GM18870 (cell line): ENCODE results near the gene GINS3.
"Not testable (repeated sequence)": the region's sequence is repeated elsewhere in the genome, so short reads cannot be mapped to it uniquely, and the experiment has no call there.

ENCODE experiments used
- ATAC-seq: cut with Tn5 transposase; IDR thresholded peaks from one replicate; pipeline ENCODE4 v1.9.1; 2021; ENCODE audit warnings: moderate library complexity; ENCODE audit not compliant: unreplicated experiment

The GINS3 gene

DNA sequence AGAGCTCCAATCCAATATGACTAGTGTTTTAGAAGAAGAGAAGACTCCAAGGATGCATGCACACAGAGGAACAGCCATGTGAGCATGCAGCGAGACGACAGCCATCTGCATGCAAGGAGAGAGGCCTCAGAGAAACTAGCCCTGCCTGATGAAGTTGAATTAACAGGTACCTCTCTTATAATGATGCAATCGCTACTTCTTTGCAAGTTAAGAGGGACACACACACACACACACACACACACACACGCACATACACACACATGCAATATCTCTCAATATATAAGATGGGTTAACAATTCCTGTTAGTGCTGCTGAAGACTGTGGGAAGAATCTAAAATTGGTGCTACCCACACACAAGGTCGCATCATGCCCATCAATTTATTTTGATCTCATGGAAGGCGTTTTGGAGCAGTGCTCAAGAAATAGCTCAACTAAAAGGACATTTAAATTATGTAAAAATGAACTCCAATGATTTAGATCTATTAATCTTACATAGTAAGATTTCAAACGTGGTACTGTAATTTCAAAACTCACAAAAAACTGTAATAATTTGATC lies 7.0 kb upstream of the GINS3 start:
- no peak for ATAC-seq

DNA sequence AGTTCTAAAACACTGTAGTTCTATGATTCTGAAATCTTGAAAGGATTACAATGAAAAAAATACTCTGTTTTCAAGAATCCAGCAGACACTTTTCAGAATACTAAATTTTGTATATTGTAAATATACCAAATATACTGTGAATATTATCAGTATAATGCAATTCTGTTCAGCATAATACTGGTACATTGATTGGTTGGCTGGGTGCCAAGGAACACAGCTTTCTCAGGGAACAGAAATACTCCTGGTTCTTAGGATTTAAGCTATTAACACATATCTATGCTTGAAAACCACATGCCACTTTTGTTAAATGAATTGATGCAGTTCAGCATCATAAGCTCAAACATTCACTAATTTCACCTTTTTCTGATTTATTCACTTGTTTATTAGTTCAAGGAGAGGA lies 2.5 kb upstream of the GINS3 start:
- no peak for ATAC-seq

DNA sequence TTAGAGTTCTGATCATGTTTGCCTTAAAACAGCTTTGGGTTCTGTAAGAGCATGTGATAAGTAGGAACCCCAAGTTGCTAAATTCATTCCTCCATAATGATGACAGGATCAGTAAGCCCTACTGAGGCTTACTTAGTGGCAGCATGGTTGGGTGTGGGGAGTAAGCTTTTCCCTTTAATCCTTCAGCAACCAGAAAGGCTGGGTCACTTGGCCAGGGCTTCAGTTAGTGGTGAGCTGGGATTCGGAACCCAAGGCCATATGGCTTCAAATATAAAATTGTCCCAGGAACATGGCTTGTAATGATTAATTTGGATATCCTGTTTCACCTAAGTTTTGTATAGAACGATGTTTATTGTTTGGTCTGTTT lies 850 bp downstream of the GINS3 start:
- ATAC-seq: peak; percentile 20

DNA sequence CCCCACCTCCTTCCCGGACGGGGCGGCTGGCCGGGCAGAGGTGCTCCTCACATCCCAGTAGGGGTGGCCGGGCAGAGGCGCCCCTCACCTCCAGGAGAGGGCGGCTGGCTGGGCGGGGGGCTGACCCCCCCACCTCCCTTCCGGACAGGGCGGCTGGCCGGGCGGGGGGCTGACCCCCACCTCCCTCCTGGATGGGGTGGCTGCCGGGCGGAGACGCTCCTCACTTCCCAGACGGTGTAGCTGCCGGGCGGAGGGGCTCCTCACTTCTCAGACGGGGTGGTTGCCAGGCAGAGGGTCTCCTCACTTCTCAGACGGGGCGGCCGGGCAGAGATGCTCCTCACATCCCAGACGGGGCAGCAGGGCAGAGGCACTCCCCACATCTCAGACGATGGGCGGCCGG lies 4.6 kb downstream of the GINS3 start:
- not testable (repeated sequence) for ATAC-seq

DNA sequence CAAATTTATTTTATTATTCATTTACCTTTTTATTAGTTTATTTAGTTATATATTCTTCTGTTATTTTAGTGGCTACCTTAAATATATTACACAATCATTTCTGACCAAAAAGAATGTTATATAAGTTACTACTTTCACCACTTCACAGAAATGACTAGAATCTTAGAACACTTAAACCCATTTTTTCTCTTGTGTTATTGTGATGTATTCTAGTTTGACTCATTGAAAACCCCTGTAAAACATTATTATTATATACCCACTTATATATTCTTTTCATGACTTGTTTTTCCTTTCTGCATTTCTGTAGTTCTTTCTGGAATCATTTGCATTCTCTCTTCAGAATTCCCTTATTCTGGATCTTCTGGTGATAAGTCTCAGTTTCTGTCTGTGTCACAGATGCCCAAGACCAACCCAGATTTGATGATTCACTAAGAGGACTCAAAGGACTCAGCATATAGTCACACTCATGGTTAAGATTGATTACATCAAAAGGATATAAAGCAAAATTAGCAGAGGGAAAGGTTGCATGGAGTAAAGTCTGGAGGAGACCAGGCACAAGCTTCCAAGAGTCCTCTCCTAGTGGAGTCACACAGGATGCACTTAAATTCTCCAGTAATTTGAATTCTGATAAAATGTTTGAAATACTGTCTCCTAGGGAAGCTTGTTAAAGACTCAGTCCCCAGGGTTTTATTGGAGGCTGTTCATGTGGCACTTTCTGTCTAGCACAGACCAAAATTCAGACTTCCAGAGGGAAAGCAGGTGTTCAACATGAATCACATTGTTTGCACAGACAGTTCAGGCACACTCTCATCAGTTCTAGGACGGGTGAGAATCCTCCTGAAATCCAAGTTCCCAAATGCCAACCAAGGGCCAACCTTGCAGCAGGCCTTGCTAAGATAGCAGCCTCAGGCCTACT lies 7.7 kb downstream of the GINS3 start:
- ATAC-seq: no peak

DNA sequence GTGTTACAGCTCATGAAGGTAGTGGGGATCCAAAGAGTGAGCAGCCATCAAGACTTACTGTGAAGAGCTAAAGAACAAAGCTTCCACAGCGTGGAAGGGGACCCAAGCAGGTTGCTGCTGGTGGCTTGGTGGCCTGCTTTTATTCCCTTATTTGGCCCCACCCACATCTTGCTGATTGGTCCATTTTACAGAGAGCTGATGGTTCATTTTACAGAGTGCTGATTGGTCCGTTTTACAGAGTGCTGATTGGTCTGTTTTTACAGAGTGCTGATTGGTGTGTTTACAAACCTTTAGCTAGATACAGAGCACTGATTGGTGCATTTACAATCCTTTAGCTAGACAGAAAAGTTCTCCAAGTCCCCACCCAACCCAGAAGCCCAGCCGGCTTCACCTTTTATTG lies 9.0 kb downstream of the GINS3 start:
- not testable (repeated sequence) for ATAC-seq

DNA sequence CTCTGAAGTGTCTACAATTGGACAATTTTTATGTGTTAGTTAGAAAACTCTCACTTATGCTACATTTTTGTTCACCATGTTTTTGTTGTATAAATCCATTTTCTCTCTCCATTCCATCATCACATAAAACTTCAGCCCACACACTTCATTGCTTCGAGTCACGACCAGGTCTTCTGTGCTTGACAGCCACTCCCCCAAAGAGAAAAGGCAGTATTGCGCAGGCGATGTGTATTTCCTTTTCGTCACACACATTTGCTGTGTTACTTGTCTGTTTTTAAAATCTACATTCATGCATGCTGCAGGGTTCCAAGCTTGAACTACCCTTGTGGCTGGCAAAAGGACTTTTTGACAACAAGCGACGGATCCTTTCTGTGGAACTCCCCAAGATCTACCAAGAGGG lies 10.5 kb downstream of the GINS3 start:
- ATAC-seq: no peak

DNA sequence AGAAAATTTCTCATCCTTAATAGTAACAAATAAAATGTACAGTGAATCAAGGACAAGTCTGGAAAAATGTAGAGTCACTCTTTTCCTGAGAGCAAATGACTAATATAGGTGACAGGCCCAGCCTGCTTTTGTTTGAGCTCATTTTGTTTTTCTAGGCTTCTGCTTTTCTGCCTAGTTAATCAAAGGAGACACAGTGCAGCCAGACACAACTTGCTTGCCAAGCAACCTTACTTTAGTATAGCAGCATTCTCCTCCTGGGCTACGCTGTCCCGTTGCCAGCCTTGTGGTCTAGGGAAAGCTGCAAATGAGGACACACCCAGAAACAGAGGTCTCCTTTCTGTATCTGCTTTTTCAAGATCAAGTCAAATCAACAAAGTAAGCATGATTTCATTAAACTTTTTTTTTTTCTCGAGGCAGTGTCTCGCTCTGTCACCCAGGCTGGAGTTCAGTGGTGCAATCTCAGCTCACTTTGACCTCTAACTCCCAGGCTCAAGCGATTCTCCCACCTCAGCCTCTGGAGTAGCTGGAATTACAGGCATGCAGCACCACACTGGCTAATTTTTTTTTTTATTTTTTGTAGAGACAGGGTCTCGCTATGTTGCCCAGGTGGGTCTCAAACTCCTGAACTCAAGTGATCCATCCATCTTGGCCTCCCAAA lies 17.2 kb downstream of the GINS3 start:
- no peak for ATAC-seq

DNA sequence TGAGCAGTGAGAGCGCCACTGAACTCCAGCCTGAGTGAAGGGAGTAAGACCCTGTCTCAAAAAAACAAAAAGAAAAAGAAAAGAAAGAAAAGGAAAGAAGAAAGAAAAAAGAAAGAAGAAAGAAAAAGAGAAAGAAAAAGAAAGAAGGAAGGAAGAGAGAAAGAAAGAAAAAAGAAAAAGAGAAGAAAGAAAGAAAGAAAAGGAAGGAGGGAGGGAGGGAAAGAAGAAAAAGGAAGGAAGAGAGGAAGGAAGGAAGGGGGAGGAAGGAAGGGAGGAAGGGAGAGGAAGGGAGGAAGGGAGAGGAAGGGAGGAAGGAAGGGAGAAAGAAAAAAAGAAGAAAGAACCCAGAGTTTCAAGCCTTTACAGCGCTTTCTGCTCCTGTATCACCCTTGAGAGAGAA lies 19.1 kb downstream of the GINS3 start:
- no peak for ATAC-seq

DNA sequence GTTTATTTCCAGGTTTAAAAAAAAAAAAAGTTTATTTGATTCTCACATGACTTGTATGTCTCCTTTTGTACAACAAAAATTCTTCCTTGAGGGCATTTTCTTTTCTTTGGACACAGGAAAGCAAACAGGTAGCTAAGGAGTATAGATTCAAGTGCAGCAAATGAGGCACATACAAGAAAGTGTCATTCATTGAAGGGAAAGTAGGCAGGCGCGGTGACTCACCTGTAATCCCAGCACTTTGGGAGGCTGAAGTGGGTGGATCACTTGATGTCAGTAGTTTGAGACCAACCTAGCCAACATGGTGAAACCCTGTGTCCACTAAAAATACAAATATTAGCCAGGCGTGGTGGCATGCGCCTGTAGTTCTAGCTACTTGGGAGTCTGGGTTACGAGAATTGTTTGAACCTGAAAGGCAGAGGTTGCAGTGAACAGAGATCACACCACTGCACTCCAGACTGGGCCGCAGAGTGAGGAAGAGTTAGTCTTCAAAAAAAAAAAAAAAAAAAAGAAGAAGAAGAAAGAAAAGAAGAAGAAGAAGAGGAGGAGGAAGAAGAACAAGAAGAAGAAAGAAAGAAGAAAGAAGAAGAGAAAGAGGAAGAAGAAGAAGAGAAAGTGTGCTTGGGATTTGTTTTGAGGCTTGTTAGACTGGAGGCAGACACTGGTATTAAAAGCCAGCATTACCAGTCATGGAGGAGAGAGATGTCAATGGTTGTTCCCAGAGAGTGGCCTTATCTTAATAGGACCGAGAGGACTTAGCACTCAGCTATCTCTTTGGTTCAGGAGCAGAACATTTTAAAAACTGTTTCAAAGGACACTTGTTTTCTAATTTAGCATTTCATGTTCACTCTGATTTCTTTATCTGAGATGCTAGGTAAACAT lies 19.7 kb downstream of the GINS3 start:
- no peak for ATAC-seq

DNA sequence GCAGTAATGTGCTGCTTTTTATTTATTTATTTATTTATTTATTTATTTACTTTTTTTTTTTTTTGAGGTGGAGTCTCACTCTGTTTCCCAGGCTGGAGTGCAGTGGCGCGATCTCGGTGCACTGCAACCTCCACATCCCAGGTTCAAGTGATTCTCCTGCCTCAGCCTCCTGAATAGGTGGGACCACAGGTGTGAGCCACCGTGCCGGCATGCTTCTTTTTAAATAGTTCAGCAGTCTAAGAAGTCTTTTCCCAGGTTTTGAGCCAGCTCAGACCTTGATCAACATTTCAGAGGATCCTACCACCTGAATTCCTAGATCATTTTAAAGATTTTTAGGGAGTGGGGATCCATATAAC lies 20.3 kb downstream of the GINS3 start:
- not testable (repeated sequence) for ATAC-seq

DNA sequence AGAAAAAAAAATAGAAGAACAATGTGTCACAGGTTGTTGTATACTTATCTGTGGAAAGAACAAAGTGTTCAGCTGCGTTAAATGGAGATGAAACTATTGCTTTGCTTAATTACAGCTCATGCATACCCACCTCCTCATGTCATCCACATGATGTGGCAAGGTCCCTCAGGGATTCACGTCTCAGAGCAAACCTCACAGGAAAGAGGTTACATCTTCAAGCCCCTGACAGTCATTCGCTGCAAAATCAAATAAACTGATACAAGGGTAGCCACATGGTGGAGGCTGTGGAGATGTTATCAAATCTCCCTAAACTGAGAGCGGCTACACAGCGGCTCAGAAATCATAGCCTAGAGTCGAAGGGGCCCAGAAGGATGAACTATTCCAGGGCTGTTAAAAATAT lies 21.1 kb downstream of the GINS3 start:
- no peak for ATAC-seq

DNA sequence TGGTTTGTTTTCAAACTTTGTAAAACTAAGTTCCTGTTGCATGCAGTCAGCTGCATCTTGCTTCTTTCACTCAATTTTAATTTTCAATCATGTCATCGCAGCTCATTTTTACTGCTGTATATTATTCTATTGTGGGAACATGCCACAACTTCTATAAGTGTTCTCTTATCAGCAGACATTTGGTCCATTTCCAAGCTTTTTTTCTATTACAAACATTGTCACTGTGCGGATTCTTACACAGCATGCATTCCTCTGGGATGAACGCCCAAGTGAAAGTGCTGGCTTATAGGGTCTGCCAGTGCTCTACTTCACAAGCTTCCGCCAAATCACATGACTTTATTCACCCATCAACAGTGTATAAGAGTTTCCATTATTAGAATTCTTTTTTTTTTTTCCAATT lies 22.7 kb downstream of the GINS3 start:
- no peak for ATAC-seq

DNA sequence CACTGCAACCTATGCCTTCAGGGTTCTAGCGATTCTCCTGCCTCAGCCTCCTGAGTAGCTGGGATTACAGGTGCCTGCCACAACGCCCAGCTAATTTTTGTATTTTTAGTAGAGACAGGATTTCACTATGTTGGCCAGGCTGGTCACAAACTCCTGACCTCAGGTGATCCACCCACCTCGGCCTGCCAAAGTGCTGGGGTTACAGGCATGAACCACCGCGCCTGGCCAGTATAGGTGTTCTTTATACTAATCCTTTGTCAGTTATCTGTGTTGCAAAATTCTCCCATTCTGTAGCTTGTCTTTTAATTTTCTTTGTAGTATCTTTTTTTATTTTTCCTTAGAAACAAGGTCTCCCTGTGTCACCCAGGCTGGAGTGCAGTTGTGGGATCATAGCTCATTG lies 23.7 kb downstream of the GINS3 start:
- ATAC-seq: not testable (repeated sequence)

DNA sequence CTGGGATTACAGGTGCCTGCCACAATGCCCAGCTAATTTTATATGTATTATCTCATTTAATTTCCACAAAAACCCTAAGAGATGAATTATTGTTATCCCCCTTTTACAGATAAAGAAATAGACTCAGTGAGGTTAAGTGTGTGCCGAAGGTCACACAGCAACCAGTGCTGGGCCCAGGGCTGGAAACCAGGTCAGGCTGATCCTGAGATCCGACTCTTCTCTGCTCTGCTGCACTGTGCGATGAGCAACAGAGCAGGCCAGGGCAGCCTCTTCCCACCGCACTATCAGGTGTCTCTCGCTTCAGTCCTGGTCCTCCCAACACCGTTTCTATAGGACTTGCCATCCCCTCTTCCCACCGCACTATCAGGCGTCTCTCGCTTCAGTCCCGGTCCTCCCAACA lies 24.8 kb downstream of the GINS3 start:
- ATAC-seq: no peak

DNA sequence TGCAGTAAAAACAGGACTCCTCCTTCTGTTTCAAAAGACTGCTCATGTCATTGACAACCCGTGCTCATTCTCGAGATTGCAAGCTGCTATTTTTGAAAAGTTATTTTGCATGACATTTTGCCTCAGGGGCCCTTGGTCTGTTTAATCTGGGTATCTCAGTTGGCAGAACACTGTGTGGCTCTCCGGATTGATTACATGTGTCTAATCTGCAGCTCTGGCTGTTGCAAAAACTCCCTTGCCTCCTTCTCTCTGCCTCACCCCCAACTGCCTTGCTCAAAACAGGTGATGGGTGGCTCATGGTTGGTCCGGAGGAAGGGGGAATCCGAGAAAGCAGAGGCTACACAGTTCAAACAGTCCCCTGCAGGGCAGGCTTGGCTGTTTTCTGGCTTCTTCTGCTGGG lies 25.3 kb downstream of the GINS3 start:
- ATAC-seq: peak; percentile 49

DNA sequence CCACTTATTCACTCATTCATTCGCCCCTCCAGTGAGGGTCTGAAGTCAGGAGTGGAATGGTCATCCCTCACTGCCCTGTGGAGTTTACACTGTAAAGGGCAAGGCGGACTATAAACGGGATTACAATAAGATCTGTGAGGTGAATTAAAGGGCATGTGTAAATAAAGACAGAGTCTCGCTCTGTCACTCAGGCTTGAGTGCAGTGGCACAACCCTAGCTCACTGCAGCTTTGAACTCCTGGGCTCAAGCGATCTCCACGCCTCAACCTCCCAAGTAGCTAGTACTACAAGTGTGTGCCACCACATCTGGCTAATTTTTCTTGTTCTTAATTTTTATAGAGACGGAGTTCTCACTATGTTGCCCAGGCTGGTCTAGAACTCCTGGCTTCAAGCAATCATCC lies 25.8 kb downstream of the GINS3 start:
- ATAC-seq: no peak

DNA sequence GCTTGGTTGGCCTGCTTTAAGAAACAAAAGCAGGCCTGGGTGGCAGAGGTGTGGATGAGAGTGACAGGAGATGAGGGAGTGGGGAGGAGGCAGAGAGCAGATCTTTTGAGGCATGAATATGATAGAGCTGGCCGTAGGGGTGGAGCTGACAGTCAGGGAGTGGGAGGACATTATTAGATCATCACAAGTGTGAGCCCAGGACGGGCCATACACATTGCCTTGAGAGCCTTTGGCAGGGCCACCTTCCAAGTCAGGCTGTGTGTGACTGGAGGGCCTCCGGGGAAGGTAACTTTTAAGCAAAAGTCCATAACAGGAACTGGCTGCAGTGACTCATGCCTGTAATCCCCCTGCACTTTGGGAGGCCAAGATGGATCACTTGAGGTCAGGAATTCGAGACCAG lies 26.3 kb downstream of the GINS3 start:
- no peak for ATAC-seq

DNA sequence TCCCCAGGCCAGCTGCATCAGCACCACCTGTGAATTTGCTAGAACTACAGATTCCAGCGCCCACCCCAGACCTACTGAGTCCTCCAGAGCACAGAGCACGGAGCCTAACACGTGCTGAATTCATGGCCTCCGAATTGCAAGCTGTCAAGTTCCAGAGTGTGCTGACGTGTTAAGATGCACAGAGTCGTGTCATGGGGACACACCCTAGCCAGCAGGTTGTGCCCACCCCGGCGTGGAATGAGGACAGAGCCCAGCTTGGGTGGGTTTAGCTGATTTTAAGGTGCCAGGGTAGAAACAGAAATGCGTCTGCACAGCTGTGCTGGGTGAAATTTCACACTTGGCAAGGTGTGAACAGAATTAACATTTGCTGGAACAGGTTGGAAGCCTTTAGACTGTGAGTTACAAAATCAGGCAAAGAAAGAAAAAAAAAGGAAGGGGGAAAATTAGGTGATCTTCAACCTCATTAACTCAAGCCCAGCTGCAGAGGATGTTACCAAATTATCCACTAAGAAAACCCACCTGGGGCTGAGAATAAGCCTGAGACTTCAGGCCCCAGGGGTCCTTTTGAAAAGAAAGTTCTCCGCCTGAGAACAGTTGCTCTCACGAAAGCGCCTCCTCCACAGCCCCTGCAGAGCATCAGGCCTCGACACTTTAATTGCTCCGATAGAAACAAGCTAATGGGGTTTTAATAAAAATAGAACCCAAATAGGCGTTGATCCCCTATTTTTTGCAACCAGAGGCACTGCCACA lies 27.1 kb downstream of the GINS3 start:
- ATAC-seq: no peak

DNA sequence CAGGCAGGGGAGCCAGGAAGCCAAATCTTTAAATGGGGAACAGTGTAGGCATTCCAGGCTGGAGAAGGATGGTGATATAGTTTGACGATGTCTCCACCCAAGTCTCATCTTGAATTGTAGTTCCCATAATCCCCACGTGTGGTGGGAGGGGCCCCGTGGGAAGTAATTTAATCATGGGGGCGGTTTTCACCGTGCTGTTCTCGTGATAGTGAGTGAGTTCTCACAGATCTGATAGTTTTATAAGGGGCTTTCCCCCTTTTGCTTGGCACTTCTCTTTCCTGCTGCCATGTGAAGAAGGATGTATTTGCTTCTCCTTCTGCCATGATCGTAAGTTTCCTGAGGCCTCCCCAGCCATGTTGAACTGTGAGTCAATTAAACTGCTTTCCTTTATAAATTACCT lies 28.8 kb downstream of the GINS3 start:
- no peak for ATAC-seq

DNA sequence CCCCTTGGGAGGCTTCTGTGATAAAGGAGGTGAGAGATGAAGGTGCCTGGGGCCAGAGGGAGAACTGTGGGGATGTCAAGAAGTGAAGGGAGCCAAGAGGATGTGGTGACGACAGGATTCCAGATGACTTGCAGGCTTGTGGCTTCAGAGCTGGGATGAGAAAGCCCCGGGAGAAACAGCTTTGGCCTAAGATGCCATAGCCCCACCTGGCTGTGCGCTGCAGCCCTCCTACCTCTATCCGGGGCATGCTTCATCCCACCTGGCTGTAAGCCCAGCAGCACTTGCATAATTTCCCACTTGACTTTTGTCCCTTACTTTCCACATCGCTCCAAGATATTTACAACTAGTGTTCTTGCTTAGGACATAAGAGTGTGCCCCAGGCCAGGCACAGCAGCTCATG lies 29.3 kb downstream of the GINS3 start:
- ATAC-seq: no peak
